Measurements from ENCODE around the gene BCKDK. TPM values are rescaled to one million over a fixed set of nuclear protein-coding genes. Genes with fewer than 3 reads are reported as not detected.

The BCKDK gene
- total and polyA plus RNA-seq, 2 donors (not counting 3 experiments of a cell fraction or from before 2014, with no cell fraction given), result 57.8 to 78.3 TPM

GRCh38 chr16:31147574-31147973 is 39.4 kb downstream of the BCKDK start:
- POLR2A ChIA-PET, result no interaction called here
- H3K4me3 ChIP-seq (replicated peaks in 1 of 3; ENCODE audit: insufficient read depth in 1 of 3, low read depth in 1 of 3, low read length in 3 of 3), result no peak overlapping the region
- CTCF ChIA-PET, result no interaction called here
- BruUV-seq (replicated peaks), result no TSS peak
- H3K27me3 ChIP-seq (ENCODE audit: control insufficient read depth in 2 of 2, insufficient read depth in 2 of 2, low read length in 2 of 2), result peaks cover 15 to 25% of the 10 kb centered on the region in 2 experiments
- no peak overlapping the region for H3K9ac ChIP-seq (replicated peaks; ENCODE audit: extremely low read depth, insufficient read depth, low read length)
- FAIRE-seq (no peak), DNase-seq (ENCODE audit: low read depth, low spot score) (no peak)
- H3K27ac ChIP-seq (ENCODE audit: insufficient read depth, low read depth, low read length), result no peak overlapping the region
- H3K9me3 ChIP-seq (replicated peaks; ENCODE audit: control insufficient read depth, insufficient read depth, low read length), result no peaks in the 10 kb centered on the region
- intact Hi-C loops (cut with micrococcal nuclease) (no loop called here), dilution Hi-C loops (cut with MboI; ENCODE audit: extremely low pct_ligation_motif_present, low sequenced_read_pairs) (no loop called here)
- H3K4me2 ChIP-seq (ENCODE audit: insufficient read depth, low read length), result no peak overlapping the region
- H3K36me3 ChIP-seq (ENCODE audit: control insufficient read depth in 2 of 2, extremely low read depth in 1 of 2, insufficient read depth in 2 of 2, low read length in 2 of 2), result no peaks in the 10 kb centered on the region
- no peak overlapping the region for H2AFZ ChIP-seq (ENCODE audit: low read depth, low read length)
- no peaks in the 10 kb centered on the region for H3K4me1 ChIP-seq (ENCODE audit: control insufficient read depth, extremely low read depth, insufficient read depth, low read length)
- no peaks in the 10 kb centered on the region for H4K20me1 ChIP-seq (replicated peaks; ENCODE audit: control insufficient read depth, extremely low read depth, insufficient read depth, low read length)
- no peaks in the 10 kb centered on the region for H3K9me1 ChIP-seq (replicated peaks; ENCODE audit: control insufficient read depth, extremely low read depth, insufficient read depth, low read length)
- no peaks in the 10 kb centered on the region for H3K79me2 ChIP-seq (ENCODE audit: control insufficient read depth, insufficient read depth, low read length)
- TF ChIP-seq FOS (IDR thresholded peaks at IDR 0.05; ENCODE audit: borderline replicate concordance, insufficient read depth, low read length) (no peak), MYC (IDR thresholded peaks at IDR 0.05; ENCODE audit: low read depth, low read length) (no peak)

- TF ChIP-seq EZH2 (IDR thresholded peaks at IDR 0.05; ENCODE audit: borderline replicate concordance, low read depth, low read length, severe bottlenecking) (no peak), CTCF (IDR thresholded peaks at IDR 0.05; ENCODE audit: extremely low read depth in 1 of 2, insufficient read depth in 1 of 2, low read depth in 1 of 2, low read length in 2 of 2) (no peak), POLR2A (IDR thresholded peaks at IDR 0.05; ENCODE audit: low read depth, low read length) (no peak), POLR2AphosphoS5 (IDR thresholded peaks at IDR 0.05; ENCODE audit: insufficient read depth, low read depth, low read length) (no peak), GATA2 (IDR thresholded peaks at IDR 0.05; ENCODE audit: insufficient read depth, insufficient read length, low read depth, low read length) (no peak), JUN (IDR thresholded peaks at IDR 0.05; ENCODE audit: borderline replicate concordance, insufficient read depth, insufficient read length, low read depth) (no peak), MYC (IDR thresholded peaks at IDR 0.05; ENCODE audit: low read depth, low read length) (no peak)
- H3K79me2 ChIP-seq (ENCODE audit: control insufficient read depth, insufficient read depth, low read length), result no peaks in the 10 kb centered on the region
- intact Hi-C loops (cut with micrococcal nuclease), result no loop called here
- H3K27me3 ChIP-seq (ENCODE audit: control insufficient read depth in 2 of 2, insufficient read depth in 2 of 2, low read length in 2 of 2), result peaks cover 15 to 25% of the 10 kb centered on the region in 2 experiments
- no peak for FAIRE-seq
- H3K9me1 ChIP-seq (replicated peaks; ENCODE audit: control insufficient read depth, extremely low read depth, insufficient read depth, low read length), result no peaks in the 10 kb centered on the region
- BruUV-seq (replicated peaks), result no TSS peak
- H3K4me1 ChIP-seq (ENCODE audit: control insufficient read depth, extremely low read depth, insufficient read depth, low read length), result no peaks in the 10 kb centered on the region
- no peak overlapping the region for H3K27ac ChIP-seq (ENCODE audit: insufficient read depth, low read depth, low read length)
- no peak overlapping the region for H3K4me3 ChIP-seq (replicated peaks in 1 of 3; ENCODE audit: insufficient read depth in 1 of 3, low read depth in 1 of 3, low read length in 3 of 3)
- H3K9ac ChIP-seq (replicated peaks; ENCODE audit: extremely low read depth, insufficient read depth, low read length), result no peak overlapping the region
- ChIA-PET CTCF (interaction anchor here (0.9 kb wide), 1 partner anchor 234 kb away, joined by 3 read pairs; no protein-coding TSS in a partner anchor), POLR2A (interaction anchor here (0.5 kb wide), 1 partner anchor 36 kb away, joined by 3 read pairs; no protein-coding TSS in a partner anchor)
- H3K36me3 ChIP-seq (ENCODE audit: control insufficient read depth in 2 of 2, extremely low read depth in 1 of 2, insufficient read depth in 2 of 2, low read length in 2 of 2), result no peaks in the 10 kb centered on the region
- dilution Hi-C loops (cut with MboI; ENCODE audit: extremely low pct_ligation_motif_present, low sequenced_read_pairs), result no loop called here
- peak overlapping the region; percentile 19 for H2AFZ ChIP-seq (ENCODE audit: low read depth, low read length)
- H3K4me2 ChIP-seq (ENCODE audit: insufficient read depth, low read length), result no peak overlapping the region
- H3K9me3 ChIP-seq (replicated peaks; ENCODE audit: control insufficient read depth, insufficient read depth, low read length), result no peaks in the 10 kb centered on the region
- no peaks in the 10 kb centered on the region for H4K20me1 ChIP-seq (replicated peaks; ENCODE audit: control insufficient read depth, extremely low read depth, insufficient read depth, low read length)
- no peak for DNase-seq (ENCODE audit: low read depth, low spot score)
Measured at GRCh38 chr16:31148281-31148728, 40.1 kb downstream of the BCKDK start.

Data from endothelial cell of umbilical vein (primary cell).